GM19023 (cell line): ENCODE data around the gene INMT.

Experiments
- ATAC-seq: cut with Tn5 transposase; IDR thresholded peaks from one replicate; pipeline ENCODE4 v1.9.1; 2021; ENCODE audit warnings: mild to moderate bottlenecking, moderate library complexity; ENCODE audit not compliant: unreplicated experiment

The INMT gene

GRCh38 chr7:30805931-30806330 lies 54.0 kb downstream of the INMT start:
- ATAC-seq: no peak
